Heart left ventricle (tissue), 16 donors: ENCODE measurements around the gene ZNF844. TPM values are rescaled to one million over a fixed set of nuclear protein-coding genes. Genes with fewer than 3 reads are reported as not detected.
A peak's percentile ranks its signal among the peaks of the same experiment; 100 is the strongest.

Source experiments
- ATAC-seq, 4 donors: fragments of 200-7000 bp; cut with Tn5 transposase; one replicate each; pipeline ENCODE4 v1.9.1; 2020 to 2022; ENCODE audit warnings: moderate library complexity in 4 of 4, mild to moderate bottlenecking in 3 of 4, moderate number of reproducible peaks in 1 of 4
- DNase-seq, 5 donors: peaks; one replicate each; pipeline ENCODE4 v3.0.0-alpha.2; 2020
- H3K27ac ChIP-seq, 12 donors: fragments of 200-600 bp; sonication (generic) in 4 of 12; one replicate each; pipeline versions ENCODE4 v1.5.0 to v1.8.0; 2016 to 2022; ENCODE audit warnings: mild to moderate bottlenecking in 2 of 12
- H3K27me3 ChIP-seq, 9 donors: fragments of 200-600 bp; sonication (generic) in 2 of 9; one replicate each; pipeline versions ENCODE4 v1.5.1 to v1.8.0; 2016 to 2022; ENCODE audit warnings: mild to moderate bottlenecking in 3 of 9
- H3K36me3 ChIP-seq, 9 donors: fragments of 200-600 bp; sonication (generic) in 2 of 9; one replicate each; pipeline versions ENCODE4 v1.5.0 to v1.8.0; 2018 to 2022; ENCODE audit warnings: mild to moderate bottlenecking in 2 of 9
- H3K4me1 ChIP-seq, 12 donors: fragments of 200-600 bp; sonication (generic) in 4 of 12; one replicate each; pipeline versions ENCODE4 v1.5.0 to v1.8.0; 2016 to 2022; ENCODE audit warnings: mild to moderate bottlenecking in 3 of 12
- H3K4me3 ChIP-seq, 12 donors: fragments of 200-600 bp; sonication (generic) in 4 of 12; one replicate each; pipeline versions ENCODE4 v1.5.0 to v1.8.0; 2017 to 2022; ENCODE audit warnings: mild to moderate bottlenecking in 9 of 12, moderate library complexity in 4 of 12
- H3K9me3 ChIP-seq, 12 donors: fragments of 200-600 bp; sonication (generic) in 4 of 12; one replicate each; pipeline versions ENCODE4 v1.5.0 to v1.8.0; 2016 to 2022; ENCODE audit warnings: mild to moderate bottlenecking in 1 of 12
- CTCF ChIP-seq, 12 donors: fragments of 200-600 bp; sonication (generic) in 4 of 12; IDR thresholded peaks; one replicate each; pipeline versions ENCODE4 v1.5.0 to v1.8.0; 2018 to 2022; ENCODE audit warnings: antibody characterized with exemption in 12 of 12, mild to moderate bottlenecking in 5 of 12
- POLR2A ChIP-seq, 2 donors: fragments of 450-650 bp; IDR thresholded peaks; one replicate each; pipeline ENCODE4 v1.6.1; 2017; ENCODE audit warnings: antibody characterized with exemption in 2 of 2, mild to moderate bottlenecking in 2 of 2, moderate library complexity in 2 of 2
- WGBS, 4 donors: extraction: QIAGEN DNeasy Blood & Tissue Kit in 2 of 4; methylation state at CpG; one replicate each; pipeline versions ENCODE4 v1.1.5 to v1.1.7; 2013 to 2018; 5-methylcytosine and 5-hydroxymethylcytosine counted together
- intact Hi-C, 10 donors: fragments of 100-400 bp; cut with DNase I; formaldehyde crosslinking; loops; one replicate each; pipeline versions ENCODE4 v1.11.1 to v1.14.2; 2022
- polyA plus RNA-seq, 2 donors: library from polyadenylated mRNA; stranded (reverse); fragments of 200-250 nt; gene quantifications; one replicate each; pipeline ENCODE4 v1.2.3, GENCODE V29; 2013
- total RNA-seq, 9 donors: library from RNA; depleted of rRNA in 2 of 9; stranded (reverse); fragments of >200 nt in 2 of 9; fragmentation: NEBNext Ultra II Directional in 3 of 9; extraction: Animal tissue kit (Norgen Biotek cat#: 25700) in 3 of 9; gene quantifications; one replicate each; pipeline versions ENCODE4 v1.1.0 to v1.2.4, GENCODE V29; 2016 to 2023
- donor health status: ischemic (EF 13 %, LVEDD 7.1; RV severe dilation, severe dysfunction).
- donor health status: healthy with polysubstance abuse.
- donor health status: DM: no; HTN: yes; CAD: no.
- donor health status: DM: no; HTN: no; CAD: no.
- donor health status: ischemic (EF 25% LVEDD 6.9; RV normal size, moderate dysfunction).
- donor health status: ischemic (EF 25% LVEDD 5.7; RV mildly dilated, moderate dysfunction).
- donor health status: healthy.
- donor health status: DM: yes; HTN: yes; CAD: no.
- donor health status: ischemic (EF 35%, LVEDD 5.7; RV mildly dilated, moderate dysfunction).
- donor health status: nonischemic (EF 11% LVEDD 7.7; RV severe dilation, severe dysfunction).
- donor health status: DM: yes; HTN: yes; CAD: no.
- donor health status: PGD.
- donor health status: ischemic (EF 29% LVEDD 5.4; RV normal size, mild dysfunction).
- donor health status: nonischemic (EF 23%, LVEDD 6.1; RV moderate dilation, normal function).

The ZNF844 gene
- total and polyA plus RNA-seq, 11 donors, result 3.6 to 24.3 (median 12.2) TPM

- Histone ChIP-seq H3K4me1 (no peaks in the 10 kb centered on the region), H3K27me3 (no peaks in the 10 kb centered on the region), H3K27ac (no peak overlapping the region), H3K9me3 (peaks cover 0 to 19% (median 0%) of the 10 kb centered on the region in 12 donors), H3K4me3 (peak overlapping the region in 3 of 12 donors; percentile 12 to 30 (median 21)), H3K36me3 (peaks cover 0 to 11% (median 5%) of the 10 kb centered on the region in 9 donors)
- WGBS, 4 donors, result 66 to 87% (median 72%) methylated on average over 33 of the region's 33 CpGs
- peak in 1 of 4 donors; percentile 36 for ATAC-seq
- no peak for DNase-seq
- TF ChIP-seq POLR2A (IDR thresholded peaks at IDR 0.05) (no peak), CTCF (IDR thresholded peaks at IDR 0.05) (no peak)
- intact Hi-C loops, result no loop called here
These were observed 52.9 kb downstream of the ZNF844 start for GRCh38 chr19:12117201-12117970.

GRCh38 chr19:12126707-12127106 lies 62.2 kb downstream of the ZNF844 start:
- peaks cover 0 to 1% (median 0%) of the 10 kb centered on the region in 9 donors for H3K36me3 ChIP-seq
- 22 to 38% (median 27%) methylated on average over 2 of the region's 2 CpGs for WGBS, 4 donors
- intact Hi-C loops, result no loop called here
- TF ChIP-seq POLR2A (IDR thresholded peaks at IDR 0.05) (no peak), CTCF (IDR thresholded peaks at IDR 0.05) (peak; percentile 22 to 65 (median 43))
- ATAC-seq (no peak), DNase-seq (no peak)
- H3K4me1 ChIP-seq, result no peaks in the 10 kb centered on the region
- H3K27ac ChIP-seq, result no peak overlapping the region
- peaks cover 0 to 27% (median 4%) of the 10 kb centered on the region in 12 donors for H3K9me3 ChIP-seq
- H3K27me3 ChIP-seq, result no peaks in the 10 kb centered on the region
- H3K4me3 ChIP-seq, result no peak overlapping the region

Other genes starting within 250 kb of the ZNF844 start
- gene ZNF439, start 216.0 kb upstream of the ZNF844 start, total RNA-seq, result 1 to 10 TPM; 1.8 to 5.1 (median 4.6) TPM
- gene ZNF439, start 216.0 kb upstream of the ZNF844 start, polyA plus RNA-seq, result 1 to 10 TPM; 3.7 to 6.1 TPM
- 1 to 10 TPM; 2.8 to 5.4 (median 4.2) TPM for gene ZNF69, start 176.9 kb upstream of the ZNF844 start, total RNA-seq
- gene ZNF69, start 176.9 kb upstream of the ZNF844 start, polyA plus RNA-seq, result 1 to 10 TPM; 3.0 to 4.3 TPM
- gene ZNF700, start 139.6 kb upstream of the ZNF844 start, total RNA-seq, result 1 to 10 TPM; 2.2 to 7.5 (median 4.1) TPM
- gene ZNF700, start 139.6 kb upstream of the ZNF844 start, polyA plus RNA-seq, result 1 to 10 TPM; 3.1 to 3.8 TPM
- 1 to 10 TPM; 1.3 to 6.2 (median 5.0) TPM for gene ZNF763, start 99.7 kb upstream of the ZNF844 start, total RNA-seq
- 1 to 10 TPM; 1.6 to 5.3 TPM for gene ZNF763, start 99.7 kb upstream of the ZNF844 start, polyA plus RNA-seq
- gene ZNF433, start 29.1 kb upstream of the ZNF844 start, total RNA-seq, result 1 to 10 TPM; 2.2 to 5.5 (median 3.6) TPM
- 1 to 10 TPM; 3.5 to 6.6 TPM for gene ZNF433, start 29.1 kb upstream of the ZNF844 start, polyA plus RNA-seq
- under 1 TPM in 4 of 9 donors, not detected in 5; 0.16 to 0.24 (median 0.22) TPM for gene ZNF878, start 11.8 kb upstream of the ZNF844 start, total RNA-seq
- gene ZNF878, start 11.8 kb upstream of the ZNF844 start, polyA plus RNA-seq, result under 1 TPM; 0.11 to 0.23 TPM
- 1 to 10 TPM in 5 of 9 donors, under 1 TPM in 1, not detected in 3; 0.63 to 2.7 (median 1.4) TPM for gene ZNF20, start 75.6 kb downstream of the ZNF844 start, total RNA-seq
- 1 to 10 TPM; 1.2 to 1.6 TPM for gene ZNF20, start 75.6 kb downstream of the ZNF844 start, polyA plus RNA-seq
- 1 to 10 TPM; 3.1 to 7.2 (median 4.5) TPM for gene ZNF625, start 92.0 kb downstream of the ZNF844 start, total RNA-seq
- gene ZNF625, start 92.0 kb downstream of the ZNF844 start, polyA plus RNA-seq, result 1 to 10 TPM in 1 of 2 donors, under 1 TPM in 1; 1.00 to 1.7 TPM
- 1 to 10 TPM; 2.7 to 7.5 (median 4.8) TPM for gene ZNF136, start 98.4 kb downstream of the ZNF844 start, total RNA-seq
- 1 to 10 TPM; 2.9 to 3.1 TPM for gene ZNF136, start 98.4 kb downstream of the ZNF844 start, polyA plus RNA-seq
- 10 to 100 TPM in 3 of 9 donors, 1 to 10 TPM in 6; 4.3 to 13.7 (median 9.5) TPM for gene ZNF44, start 230.2 kb downstream of the ZNF844 start, total RNA-seq
- 1 to 10 TPM; 7.2 to 7.5 TPM for gene ZNF44, start 230.2 kb downstream of the ZNF844 start, polyA plus RNA-seq